Stimulated activated CD8-positive, alpha-beta memory T cell treated with anti-CD3 and anti-CD28 coated beads, Interleukin-12 subunit alpha, Interleukin-12 subunit beta, amount 100 ng/mL, for 1 hour (primary cell): Measurements from ENCODE around the gene NTM.
"Not testable (repeated sequence)": the region's sequence is repeated elsewhere in the genome, so short reads cannot be mapped to it uniquely, and the experiment has no call there.

Experiments
- DNase-seq: peaks from one replicate; pipeline ENCODE4 v3.0.0-alpha.2; 2020; ENCODE audit warnings: low read depth

Gene NTM

GRCh38 chr11:131463649-131464425 is 93.4 kb downstream of the NTM start:
- no peak for DNase-seq

- no peak for DNase-seq
Observed at GRCh38 chr11:131464461-131464860, 94.0 kb downstream of the NTM start.

- DNase-seq: no peak
Observed at GRCh38 chr11:131465039-131465438, 94.6 kb downstream of the NTM start.

- DNase-seq: no peak
Observed at GRCh38 chr11:131465746-131466145, 95.3 kb downstream of the NTM start.

- no peak for DNase-seq
Observed at GRCh38 chr11:131467645-131468394, 97.4 kb downstream of the NTM start.

GRCh38 chr11:131468565-131468964 is 98.2 kb downstream of the NTM start:
- no peak for DNase-seq

- no peak for DNase-seq
Observed at GRCh38 chr11:131470216-131470925, 100.0 kb downstream of the NTM start.

- DNase-seq: no peak
Observed at GRCh38 chr11:131471976-131472375, 101.6 kb downstream of the NTM start.

GRCh38 chr11:131474947-131475346 is 104.5 kb downstream of the NTM start:
- no peak for DNase-seq

- DNase-seq: no peak
Observed at GRCh38 chr11:131476266-131476665, 105.9 kb downstream of the NTM start.

- DNase-seq: no peak
Observed at GRCh38 chr11:131478341-131478740, 107.9 kb downstream of the NTM start.

- DNase-seq: no peak
Observed at GRCh38 chr11:131481303-131481702, 110.9 kb downstream of the NTM start.

GRCh38 chr11:131481971-131482370 is 111.6 kb downstream of the NTM start:
- no peak for DNase-seq

- no peak for DNase-seq
Observed at GRCh38 chr11:131483453-131483852, 113.0 kb downstream of the NTM start.

- no peak for DNase-seq
Observed at GRCh38 chr11:131483877-131484276, 113.5 kb downstream of the NTM start.

- no peak for DNase-seq
Observed at GRCh38 chr11:131486100-131486499, 115.7 kb downstream of the NTM start.

- DNase-seq: no peak
Observed at GRCh38 chr11:131486937-131487635, 116.7 kb downstream of the NTM start.

GRCh38 chr11:131488238-131488637 is 117.8 kb downstream of the NTM start:
- no peak for DNase-seq

- no peak for DNase-seq
Observed at GRCh38 chr11:131491503-131491902, 121.1 kb downstream of the NTM start.

GRCh38 chr11:131495423-131495822 is 125.0 kb downstream of the NTM start:
- DNase-seq: no peak

GRCh38 chr11:131497686-131498085 is 127.3 kb downstream of the NTM start:
- DNase-seq: not testable (repeated sequence)

GRCh38 chr11:131498631-131499160 is 128.3 kb downstream of the NTM start:
- no peak for DNase-seq
